K562 (cell line): Measurements from ENCODE around the gene GULP1. TPM values are rescaled to one million over a fixed set of nuclear protein-coding genes. Genes with fewer than 3 reads are reported as not detected.

ENCODE experiments used
- ATAC-seq: fragments of 200-7000 bp; cut with Tn5 transposase; 3 replicates; pipeline ENCODE4 v1.9.1; 2020; ENCODE audit warnings: moderate library complexity
- BruUV-seq: library from RNA; stranded (reverse); fragments of 400-500 nt; replicated peaks from 2 replicates; lab custom pipeline; 2021; lab: Mats Ljungman, UMichigan
- CTCF ChIA-PET: fragments of 300-600 bp; formaldehyde crosslinking; extraction: SDS; loops from one replicate; lab custom pipeline; 2021; ENCODE audit warnings: low intra/inter-chr PET ratio; lab: Yijun Ruan, JAX
- POLR2A ChIA-PET: fragments of 300-600, 350-650 bp; sonication (Branson Sonifier 250); formaldehyde crosslinking; extraction: SDS; loops from one replicate; lab custom pipeline; 2021; ENCODE audit warnings: antibody characterized with exemption, inconsistent platforms; lab: Yijun Ruan, JAX
- DNase-seq, 4 experiments: peaks; one replicate each; pipeline versions ENCODE4 v3.0.0 to v3.0.0-alpha.2; 2011 to 2018; ENCODE audit warnings: low spot score in 3 of 4, mixed read lengths in 3 of 4; ENCODE audit errors: extremely low read depth in 1 of 4
- FAIRE-seq: peaks from 2 replicates; lab custom pipeline; 2011; peaks lifted over from hg19 to GRCh38; lab: Jason Lieb, UNC
- H2AFZ ChIP-seq: 2 replicates; pipeline ENCODE4 v1.6.0; 2011; ENCODE audit warnings: low read depth, low read length, control low read depth, inconsistent platforms
- H3K27ac ChIP-seq: fragments of 200-600 bp; 3 replicates; pipeline ENCODE4 v1.8.0; 2011; ENCODE audit warnings: low read depth, mild to moderate bottlenecking, control low read depth, inconsistent platforms, low read length, moderate library complexity, mixed read lengths; ENCODE audit errors: extremely low read depth
- H3K27me3 ChIP-seq, 2 experiments: fragments of 300-600 bp in 1 of 2; 2 replicates in 1 of 2; 3 replicates in 1 of 2; pipeline versions ENCODE4 v1.6.0 to v1.8.0; 2011; ENCODE audit warnings: inconsistent platforms in 2 of 2, low read length in 2 of 2, mild to moderate bottlenecking in 1 of 2, mixed read lengths in 1 of 2, moderate library complexity in 1 of 2; ENCODE audit not compliant: control insufficient read depth in 2 of 2, insufficient read depth in 2 of 2
- H3K36me3 ChIP-seq: fragments of 300-600 bp; 3 replicates; pipeline ENCODE4 v1.8.0; 2011; ENCODE audit warnings: mild to moderate bottlenecking, low read length, inconsistent platforms; ENCODE audit not compliant: control insufficient read depth, insufficient read depth
- H3K4me1 ChIP-seq, 2 experiments: fragments of 200-600 bp in 1 of 2; replicated peaks in 1 of 2; 2 replicates in 1 of 2; 3 replicates in 1 of 2; pipeline versions ENCODE4 v1.5.1 to v1.8.0; 2011; ENCODE audit warnings: inconsistent platforms in 2 of 2, low read length in 2 of 2, mild to moderate bottlenecking in 1 of 2, mixed read lengths in 1 of 2, moderate library complexity in 1 of 2; ENCODE audit not compliant: control insufficient read depth in 2 of 2, insufficient read depth in 2 of 2
- H3K4me2 ChIP-seq: 2 replicates; pipeline ENCODE4 v1.6.1; 2011; ENCODE audit warnings: low read length, control low read depth, inconsistent platforms, mixed read lengths; ENCODE audit not compliant: insufficient read depth
- H3K4me3 ChIP-seq: fragments of 200-600 bp; sonication (generic), shearing (Covaris generic); 2 replicates; pipeline ENCODE4 v1.5.1; 2016; ENCODE audit warnings: control low read depth, inconsistent platforms
- H3K79me2 ChIP-seq: fragments of 200-600 bp; 3 replicates; pipeline ENCODE4 v1.8.0; 2011; ENCODE audit warnings: low read length, inconsistent platforms; ENCODE audit not compliant: control insufficient read depth, insufficient read depth
- H3K9ac ChIP-seq, 2 experiments: 2 replicates each; pipeline versions ENCODE4 v1.6.0 to v1.6.1; 2011; ENCODE audit warnings: low read depth in 2 of 2, low read length in 2 of 2, control low read depth in 1 of 2, inconsistent platforms in 1 of 2, mild to moderate bottlenecking in 1 of 2, mixed read lengths in 1 of 2; ENCODE audit not compliant: insufficient read depth in 1 of 2
- H3K9me1 ChIP-seq: one replicate; pipeline ENCODE4 v1.6.0; 2011; ENCODE audit warnings: inconsistent platforms, mild to moderate bottlenecking, low read length, moderate library complexity; ENCODE audit not compliant: control insufficient read depth, insufficient read depth
- H3K9me3 ChIP-seq: replicated peaks from 2 replicates; pipeline ENCODE4 v1.5.1; 2011; ENCODE audit warnings: low read depth, low read length, inconsistent platforms; ENCODE audit not compliant: control insufficient read depth, insufficient read depth
- H4K20me1 ChIP-seq: replicated peaks from 2 replicates; pipeline ENCODE4 v1.6.1; 2011; ENCODE audit warnings: low read length, inconsistent platforms, mixed read lengths; ENCODE audit not compliant: control insufficient read depth, insufficient read depth
- CBX3 ChIP-seq, 2 experiments: IDR thresholded peaks; 1 replicate in 1 of 2; 2 replicates in 1 of 2; pipeline ENCODE4 v1.6.1; 2012; ENCODE audit warnings: inconsistent platforms in 2 of 2, low read length in 2 of 2, borderline replicate concordance in 1 of 2, control low read depth in 1 of 2
- CTBP1 ChIP-seq: fragments of 450-650 bp; IDR thresholded peaks from 2 replicates; pipeline ENCODE4 v1.6.1; 2016; ENCODE audit warnings: borderline replicate concordance
- FOXK1 ChIP-seq: sonication (generic); formaldehyde crosslinking; IDR thresholded peaks from 2 replicates; pipeline ENCODE4 v1.8.0; 2022; ENCODE audit warnings: missing genetic modification reagents, mild to moderate bottlenecking, borderline replicate concordance
- JUN ChIP-seq, 2 experiments: sonication (generic) in 1 of 2; formaldehyde crosslinking in 1 of 2; IDR thresholded peaks; 2 replicates each; pipeline versions ENCODE4 v1.6.1 to v1.8.0; 2012 to 2022; ENCODE audit warnings: borderline replicate concordance in 2 of 2, mild to moderate bottlenecking in 2 of 2, improper control_type of control experiment in 1 of 2, low read depth in 1 of 2, low read length in 1 of 2, missing genetic modification reagents in 1 of 2
- PHTF2 ChIP-seq: fragments of 250-450 bp; sonication (Bioruptor Pico); IDR thresholded peaks from 2 replicates; pipeline ENCODE4 v1.5.0; 2021; ENCODE audit warnings: mild to moderate bottlenecking
- POLR2AphosphoS2 ChIP-seq: IDR thresholded peaks from 2 replicates; pipeline ENCODE4 v1.6.1; 2012; ENCODE audit warnings: low read length, improper control_type of control experiment
- POLR3A ChIP-seq: IDR thresholded peaks from 2 replicates; pipeline ENCODE4 v1.6.1; 2011; ENCODE audit warnings: borderline replicate concordance, mild to moderate bottlenecking, moderate library complexity; ENCODE audit not compliant: insufficient read length, insufficient read depth; ENCODE audit errors: extremely low read depth
- RBM14 ChIP-seq: fragments of 200-400 bp; formaldehyde crosslinking; IDR thresholded peaks from 2 replicates; pipeline ENCODE4 v1.6.1; 2018; ENCODE audit warnings: low read depth, mild to moderate bottlenecking, low read length, moderate library complexity, borderline replicate concordance; ENCODE audit not compliant: insufficient read depth
- ZKSCAN1 ChIP-seq: fragments of 150-350 bp; IDR thresholded peaks from 2 replicates; pipeline ENCODE4 v1.6.1; 2016; ENCODE audit warnings: low read depth, low read length
- ZNF696 ChIP-seq: fragments of 250-450 bp; sonication (Bioruptor Pico); conservative IDR thresholded peaks from 2 replicates; pipeline ENCODE4 v1.4.0; 2020; ENCODE audit warnings: mild to moderate bottlenecking, moderate library complexity
- WGBS: fragments of 100-300 bp; shearing (Covaris generic); methylation state at CpG from one replicate; pipeline ENCODE4 v1.1.6; 2016; ENCODE audit warnings: low coverage, mixed read lengths; ENCODE audit not compliant: insufficient coverage; ENCODE audit errors: missing lambda C conversion rate; 5-methylcytosine and 5-hydroxymethylcytosine counted together
- in situ Hi-C: fragments of 300-500 bp; cut with MboI; formaldehyde crosslinking; loops from 4 replicates; pipeline ENCODE4 v1.15.0; 2018; ENCODE audit warnings: inconsistent platforms, mixed read lengths
- intact Hi-C: fragments of 100-400 bp; cut with micrococcal nuclease; formaldehyde crosslinking; loops from 2 replicates; pipeline ENCODE4 v1.14.2; 2022
- polyA plus RNA-seq, 8 experiments: library from polyadenylated mRNA; depleted of rRNA in 4 of 8; stranded (reverse) in 5 of 8; unstranded in 3 of 8; fragments of >200 nt; fragmentation: Nextera tagmentation in 2 of 8; fragmentation: Illumina TruSeq in 1 of 8; extraction: Ambion mirVana in 2 of 8; extraction: Trizol in 1 of 8; gene quantifications; 2 replicates each; pipeline versions ENCODE4 v1.2.1 to v1.2.3, GENCODE V29; 2011 to 2014; ENCODE audit warnings: inconsistent platforms in 1 of 8, missing spikeins in 1 of 8
- total RNA-seq, 7 experiments: library from RNA; depleted of rRNA in 6 of 7; stranded (reverse); fragments of >200 nt in 6 of 7; fragmentation: Illumina TruSeq in 2 of 7; extraction: Trizol in 2 of 7; gene quantifications; 2 replicates each; pipeline versions ENCODE4 v1.2.1 to v1.2.3, GENCODE V29; 2011 to 2021; ENCODE audit warnings: low replicate concordance in 1 of 7

Gene GULP1
- total and polyA plus RNA-seq, 9 of the 15 experiments (the other 6 are each of a cell fraction or from before 2014, with no cell fraction given) = 8.5 to 25.3 (median 19.5) TPM

- TF ChIP-seq RBM14 (no peak), JUN (IDR thresholded peaks at IDR 0.05; ENCODE audit: borderline replicate concordance, low read depth, low read length) (no peak), JUN (CRISPR knock-in tag; IDR thresholded peaks at IDR 0.05; ENCODE audit: borderline replicate concordance) (no peak), POLR2AphosphoS2 (no peak), ZKSCAN1 (no peak), FOXK1 (CRISPR knock-in tag) (no peak), CTBP1 (no peak)
Measured at GRCh38 chr2:188414869-188415753, 123.4 kb downstream of the GULP1 start (continued).

DNA sequence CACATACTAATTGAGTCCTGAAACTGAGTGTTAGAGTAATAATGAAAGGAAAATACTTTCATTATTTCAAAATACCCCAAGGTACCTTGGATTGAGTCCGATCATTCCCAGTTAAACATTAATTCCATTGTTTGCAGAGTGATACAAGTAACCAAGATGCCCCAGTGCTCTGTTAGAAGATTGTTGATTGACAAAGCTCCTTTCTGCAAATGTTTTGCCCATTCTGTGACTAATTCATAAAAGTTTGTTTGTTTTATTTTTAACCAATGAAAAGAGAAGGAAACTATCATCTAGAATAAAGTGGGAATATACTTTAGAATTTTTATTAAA is 124.0 kb downstream of the GULP1 start:
- no TSS peak for BruUV-seq
- no peak for TF ChIP-seq CBX3 (IDR thresholded peaks at IDR 0.05; ENCODE audit: borderline replicate concordance in 1 of 2, low read length in 2 of 2)
- no peak for TF ChIP-seq PHTF2 (CRISPR knock-in tag)
- TF ChIP-seq ZNF696 (CRISPR knock-in tag) = no peak
- no peak for TF ChIP-seq POLR3A
- ATAC-seq = no peak
- Histone ChIP-seq H3K4me2 (no peak overlapping the region), H3K9ac (no peak overlapping the region), H4K20me1 (no peaks in the 10 kb centered on the region), H3K36me3 (no peaks in the 10 kb centered on the region), H3K9me3 (no peaks in the 10 kb centered on the region), H3K4me3 (no peak overlapping the region), H3K27ac (no peak overlapping the region), H2AFZ (no peak overlapping the region), H3K79me2 (no peaks in the 10 kb centered on the region; the same call in 2 of the 3 replicates), H3K4me1 (no peaks in the 10 kb centered on the region), H3K27me3 (no peaks in the 10 kb centered on the region), H3K9me1 (no peaks in the 10 kb centered on the region)
- FAIRE-seq = no peak
- WGBS = 100% methylated on average over 1 of the region's 1 CpG
- DNase-seq = no peak
- intact Hi-C loops (no loop called here), in situ Hi-C loops (no loop called here)
- POLR2A ChIA-PET = no interaction called here
- CTCF ChIA-PET = no interaction called here
